HEK293 (cell line): ENCODE data around the gene ADAMTSL3.

Experiments used
- CTCF ChIP-seq: fragments of 450-650 bp; formaldehyde crosslinking; IDR thresholded peaks from 2 replicates; pipeline ENCODE4 v1.5.1; 2016; ENCODE audit warnings: missing biosample characterization, missing genetic modification characterization
- ZNF239 ChIP-seq: fragments of 450-650 bp; formaldehyde crosslinking; IDR thresholded peaks from 2 replicates; pipeline ENCODE4 v1.5.1; 2016; ENCODE audit warnings: missing biosample characterization, missing genetic modification characterization
- ZNF24 ChIP-seq: fragments of 450-650 bp; formaldehyde crosslinking; IDR thresholded peaks from 2 replicates; pipeline ENCODE4 v1.5.1; 2016; ENCODE audit warnings: missing biosample characterization, missing genetic modification characterization

- TF ChIP-seq CTCF (tag by site-specific recombination), result no peak
- no peak for TF ChIP-seq ZNF24
- no peak for TF ChIP-seq ZNF239 (tag by site-specific recombination)
Measured at GRCh38 chr15:83673385-83673784, 19.5 kb downstream of the ADAMTSL3 start.
